HG03558 (cell line): ENCODE measurements around the gene ITGA7.

Experiments used
- ATAC-seq: cut with Tn5 transposase; IDR thresholded peaks from one replicate; pipeline ENCODE4 v1.9.1; 2021; ENCODE audit warnings: moderate number of reproducible peaks; ENCODE audit not compliant: unreplicated experiment; ENCODE audit errors: extremely low read depth

Gene ITGA7

GRCh38 chr12:55720894-55721444 is 13.3 kb upstream of the ITGA7 start:
- ATAC-seq, result no peak

GRCh38 chr12:55720071-55720564 is 12.4 kb upstream of the ITGA7 start, which contains the start of gene RDH5:
TSS of gene RDH5 (plus strand) at chr12:55720393. CDS start at chr12:55721185, 792 bp downstream.
- ATAC-seq, result no peak

- no peak for ATAC-seq
Measured at GRCh38 chr12:55719371-55719770, 11.7 kb upstream of the ITGA7 start.

- no peak for ATAC-seq
Measured at GRCh38 chr12:55718624-55719275, 11.0 kb upstream of the ITGA7 start.

DNA sequence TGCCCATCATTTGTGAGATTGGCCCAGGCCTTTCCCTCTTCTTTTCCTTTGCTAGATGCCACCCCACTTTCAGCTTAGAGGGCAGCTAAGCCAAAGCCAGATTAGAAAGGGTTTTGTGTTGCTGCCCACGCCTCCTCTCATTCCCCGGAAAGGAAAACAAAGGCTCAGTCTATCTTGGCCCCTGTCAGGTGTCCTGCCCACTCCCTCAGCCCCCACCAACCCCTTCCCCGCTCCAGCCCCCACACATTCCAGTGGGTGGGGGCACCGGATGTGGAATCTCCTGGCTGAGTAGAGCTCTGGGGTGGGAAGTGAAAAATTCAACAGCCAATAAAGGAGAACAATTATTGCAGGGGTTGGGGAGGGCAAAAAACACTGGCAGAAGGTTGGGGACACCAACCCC is 10.3 kb upstream of the ITGA7 start:
- ATAC-seq, result no peak

GRCh38 chr12:55717011-55718007 is 9.6 kb upstream of the ITGA7 start:
- no peak for ATAC-seq

DNA sequence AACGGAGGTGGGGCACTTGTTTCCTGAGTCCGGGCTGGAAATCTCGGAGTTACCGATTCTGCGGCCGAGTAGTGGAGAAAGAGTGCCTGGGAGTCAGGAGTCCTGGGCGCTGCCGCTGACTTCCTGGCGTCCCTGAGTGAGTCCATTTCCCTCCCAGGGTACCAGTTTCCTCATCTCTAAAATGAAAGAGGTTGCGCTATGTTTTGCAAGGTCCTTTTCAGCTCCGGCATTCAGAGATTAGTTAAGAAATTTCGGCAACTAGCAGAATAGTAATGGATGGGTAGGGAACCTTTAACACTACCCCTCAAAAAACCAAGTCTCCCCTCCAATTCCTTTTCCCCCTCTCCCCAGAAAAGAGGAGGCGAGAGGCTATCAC is 8.9 kb upstream of the ITGA7 start:
- ATAC-seq, result peak; percentile 18

DNA sequence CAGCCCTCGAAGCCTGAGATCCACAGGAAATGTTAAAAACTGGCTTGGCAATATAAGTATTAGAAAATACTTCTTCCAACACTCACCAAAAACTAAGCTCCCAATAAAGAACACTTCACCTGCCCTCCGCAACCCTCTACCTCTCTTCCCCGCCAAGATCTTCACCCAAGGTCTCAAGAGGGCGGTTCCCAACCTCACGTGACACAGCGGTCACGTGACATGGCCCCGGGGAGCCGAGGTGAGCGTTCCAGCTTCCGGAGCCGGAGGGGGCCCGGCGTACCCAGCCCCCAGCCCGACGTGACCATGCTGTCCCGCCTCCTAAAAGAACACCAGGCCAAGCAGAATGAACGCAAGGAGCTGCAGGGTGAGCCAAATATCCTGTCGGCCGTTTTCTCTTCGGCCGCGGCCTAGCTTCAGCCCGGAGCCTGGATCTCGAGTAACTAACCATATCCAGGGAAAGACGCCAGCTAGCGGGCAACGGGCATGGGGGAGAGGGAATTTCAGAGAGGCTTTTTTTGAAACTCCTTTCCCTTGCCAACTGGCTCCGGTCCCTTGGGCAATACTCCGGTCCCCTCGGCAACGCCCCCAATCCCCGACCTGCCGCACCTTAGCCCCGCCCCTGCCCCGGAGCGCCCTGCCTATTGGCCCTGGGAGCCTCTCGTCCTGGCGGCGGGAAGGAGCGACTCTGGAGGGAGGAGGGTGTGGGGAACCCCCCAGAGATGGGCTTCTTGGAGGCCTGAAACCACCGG is 8.3 kb upstream of the ITGA7 start, which contains the start of gene BLOC1S1:
Gene BLOC1S1 (plus strand): TSS at position 214 of the 749 bp plus-strand sequence. CDS start 6 bp downstream, at position 220.
- peak; percentile 76 for ATAC-seq

GRCh38 chr12:55715169-55715764 is 7.6 kb upstream of the ITGA7 start:
- no peak for ATAC-seq

DNA sequence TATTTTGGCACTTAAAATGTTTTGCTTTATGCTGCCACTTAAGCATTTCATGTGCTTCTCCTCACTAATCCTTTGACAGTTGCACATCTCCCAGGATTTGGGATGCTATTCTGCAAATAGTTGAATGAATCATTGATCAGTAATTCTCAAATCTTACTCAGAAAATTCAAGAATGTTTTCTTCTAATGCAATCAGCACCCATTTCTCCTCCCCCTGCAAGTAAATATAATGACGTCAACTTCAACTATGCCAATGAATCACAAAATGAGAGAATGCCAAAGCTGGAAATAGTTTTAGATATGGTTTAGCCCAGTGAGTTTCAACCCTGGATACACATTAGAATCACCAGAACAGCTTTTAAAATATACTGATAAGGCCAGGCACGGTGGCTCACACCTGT is 6.0 kb upstream of the ITGA7 start:
- ATAC-seq, result no peak

DNA sequence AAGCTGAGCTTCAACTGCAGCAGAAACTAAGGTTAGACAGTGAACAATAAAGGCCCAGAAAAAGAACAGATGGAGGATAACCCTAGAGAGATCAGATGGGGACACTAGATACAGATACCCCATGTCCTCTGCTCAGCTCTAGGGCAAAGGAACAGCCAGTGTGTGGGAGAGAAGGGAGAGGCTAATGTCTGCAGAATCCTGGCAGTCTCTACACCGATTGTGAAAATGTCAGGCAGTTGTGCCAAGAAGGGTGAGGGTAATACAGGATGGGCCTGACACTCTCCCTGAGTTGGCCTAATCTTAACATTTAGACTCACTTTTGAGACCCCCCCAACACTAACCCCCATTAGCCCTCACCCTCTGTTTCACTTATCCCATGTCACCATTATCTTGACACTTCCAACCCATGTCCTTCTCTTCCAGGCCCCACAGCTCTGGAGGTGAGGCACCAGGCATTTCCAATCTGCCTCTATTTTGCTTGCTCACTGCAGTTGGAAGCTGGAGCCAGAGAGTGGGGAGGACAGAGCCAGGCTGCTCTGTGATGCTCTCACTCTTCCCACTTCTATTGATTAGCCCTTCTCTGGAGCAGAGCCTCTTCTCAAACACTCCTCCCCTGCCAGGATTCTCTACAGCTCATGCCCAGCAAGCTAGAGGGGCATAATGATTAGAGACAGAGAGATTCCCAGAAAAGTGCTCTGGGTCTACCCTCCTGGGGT is 5.2 kb upstream of the ITGA7 start:
- ATAC-seq, result no peak

DNA sequence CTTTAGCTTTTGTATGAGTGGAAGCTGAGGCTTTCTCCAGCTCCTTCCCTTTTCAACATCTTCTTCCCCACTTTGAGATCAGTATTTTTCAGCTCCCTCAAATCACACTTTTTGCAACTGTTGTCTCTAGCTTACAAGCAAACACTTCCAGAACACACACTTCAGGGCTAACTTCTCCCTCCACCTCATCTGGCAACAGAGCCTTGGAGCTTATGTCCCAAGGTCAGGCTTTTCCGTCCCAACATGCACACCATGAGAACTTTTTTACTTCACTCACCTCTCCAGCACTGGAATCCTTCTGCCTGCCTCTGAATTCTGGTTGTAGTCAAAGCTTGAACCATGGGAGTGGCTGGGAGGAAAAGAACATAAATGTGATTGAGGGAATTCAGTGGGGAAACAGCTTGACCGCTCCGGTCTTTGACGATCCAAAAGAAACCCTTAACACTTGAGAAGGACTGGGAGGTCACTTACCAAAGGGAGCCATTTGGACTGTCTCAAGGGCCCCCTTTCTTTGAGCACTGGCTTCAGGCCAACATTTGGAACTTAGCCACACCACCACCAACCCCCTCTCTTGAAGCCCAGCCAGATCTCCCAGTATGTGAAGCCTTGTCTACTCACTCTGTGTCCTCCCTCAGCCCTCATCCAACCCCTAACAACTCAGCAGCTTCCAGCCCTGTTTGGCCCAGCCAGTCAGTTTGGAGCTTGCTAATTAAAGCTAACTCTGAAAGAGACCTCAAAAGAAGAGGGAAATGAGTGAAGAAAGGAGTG is 4.3 kb upstream of the ITGA7 start:
- ATAC-seq, result no peak

DNA sequence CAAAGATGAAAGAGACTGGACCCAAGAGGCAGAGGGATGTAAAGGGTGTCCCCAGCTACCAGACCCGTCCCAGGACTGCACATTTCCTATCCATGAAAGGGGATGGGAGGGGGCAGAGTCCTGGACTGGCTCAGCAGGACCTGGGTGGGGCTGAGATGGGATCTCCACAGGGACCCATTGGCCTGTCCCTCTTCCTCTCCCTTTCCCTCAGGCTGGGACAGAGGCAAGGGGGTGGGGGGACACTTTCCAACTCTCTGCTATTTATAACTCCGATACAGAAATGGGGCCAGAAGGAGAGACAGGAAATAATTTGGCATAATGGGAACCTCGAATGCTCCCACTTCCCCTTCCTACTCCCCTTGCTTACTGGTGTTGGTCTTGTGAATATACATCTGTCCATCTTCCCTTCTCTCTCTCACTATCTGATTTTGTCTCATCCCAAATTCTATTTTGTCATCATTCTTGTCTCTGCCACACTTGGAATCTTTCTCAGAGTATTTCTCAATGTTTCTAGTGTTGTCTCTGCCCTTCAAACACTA is 1.1 kb upstream of the ITGA7 start:
- no peak for ATAC-seq

DNA sequence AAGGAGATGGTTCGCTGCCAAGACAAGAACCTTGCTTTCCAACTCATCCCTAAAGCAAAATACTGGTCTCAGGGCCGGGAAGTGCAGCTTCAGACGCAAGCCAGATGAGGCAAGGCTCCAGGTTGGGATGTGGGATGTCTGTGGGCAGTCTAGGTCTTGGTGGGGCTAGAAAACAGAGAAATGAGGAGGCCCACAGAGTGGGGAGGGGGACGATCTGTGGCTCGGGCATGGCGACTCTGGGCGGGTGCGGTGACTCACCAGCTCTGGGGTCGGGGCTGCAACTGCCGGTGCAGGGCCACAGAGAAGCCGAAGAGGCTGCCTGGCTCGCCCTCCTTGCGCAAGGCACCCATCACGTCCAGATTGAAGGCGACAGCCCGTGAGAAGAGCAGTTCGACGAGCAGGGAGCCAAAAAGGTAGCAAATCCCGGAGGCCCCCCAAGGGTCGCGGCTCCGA is 459 bp downstream of the ITGA7 start:
- no peak for ATAC-seq

DNA sequence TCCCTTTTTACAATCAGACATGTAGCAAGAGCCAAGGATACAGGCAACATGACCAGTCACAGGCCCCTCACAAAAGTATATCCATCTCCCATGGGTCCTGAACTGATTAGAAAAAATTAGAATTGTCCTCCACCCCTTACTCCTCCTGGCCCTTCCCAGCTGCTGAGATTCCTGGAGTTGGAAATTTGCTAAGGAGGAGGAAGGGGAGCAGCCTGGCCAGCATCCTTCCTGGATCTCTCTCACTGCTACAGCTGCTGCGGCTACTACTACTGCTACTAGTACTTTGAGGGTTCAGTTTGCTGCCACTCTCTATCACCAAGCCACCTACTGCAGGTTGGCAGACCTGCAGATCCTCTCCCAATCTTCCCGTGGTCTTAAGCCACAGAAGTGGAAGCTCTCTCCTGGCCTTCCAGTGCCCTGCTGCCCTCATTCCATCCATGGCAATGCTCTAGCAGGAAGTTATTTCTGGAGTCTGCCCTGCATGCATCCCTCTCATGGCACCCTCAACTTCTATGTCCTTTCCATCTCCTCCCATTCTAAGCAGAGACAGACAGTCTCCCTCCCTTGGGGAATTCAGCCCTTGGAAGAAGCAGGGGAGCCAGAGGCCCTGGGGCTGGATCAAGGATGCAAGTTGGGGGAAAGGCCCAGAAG is 1.0 kb downstream of the ITGA7 start:
- no peak for ATAC-seq

DNA sequence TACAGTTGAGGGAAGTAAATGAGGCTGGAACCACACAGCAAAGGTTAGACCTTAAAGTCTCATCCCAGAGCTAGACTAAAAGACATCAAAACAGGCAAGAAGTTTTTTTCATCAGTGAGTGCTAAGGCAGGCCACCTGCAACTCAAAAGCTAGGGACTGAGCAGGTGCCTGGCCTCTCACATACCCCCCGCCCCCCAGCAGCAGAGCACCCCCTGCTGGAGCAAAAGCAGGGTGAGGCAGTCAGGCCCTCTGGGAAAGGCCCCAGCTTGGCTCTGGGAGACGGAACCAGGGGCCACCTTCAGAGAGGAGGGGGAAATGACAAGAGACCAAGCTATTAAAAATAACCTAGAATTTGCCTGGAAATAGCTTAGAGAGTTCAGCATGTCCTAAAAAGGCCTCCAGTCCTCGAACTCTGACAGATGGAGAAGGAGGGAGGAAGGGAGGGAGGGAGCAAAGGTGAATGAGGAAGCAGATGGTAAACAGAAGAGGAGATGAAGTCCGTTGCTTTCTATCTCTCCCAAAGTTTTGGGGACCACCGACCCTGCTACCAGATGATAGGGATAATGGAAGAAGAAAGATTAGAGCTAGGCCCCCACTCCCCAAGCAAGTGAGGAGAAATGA is 1.8 kb downstream of the ITGA7 start:
- no peak for ATAC-seq
